Spinal cord (tissue), 10 donors: ENCODE results near the gene PDE5A. TPM values are rescaled to one million over a fixed set of nuclear protein-coding genes. Genes with fewer than 3 reads are reported as not detected.

Source experiments
- DNase-seq, 6 donors: peaks; one replicate each; pipeline versions ENCODE4 v3.0.0 to v3.0.0-alpha.2; 2013 to 2015; ENCODE audit warnings: low spot score in 6 of 6, low read depth in 4 of 6
- H3K27ac ChIP-seq: one replicate; pipeline ENCODE4 v1.5.1; 2013; ENCODE audit warnings: low read depth, low read length, control low read depth
- H3K27me3 ChIP-seq: one replicate; pipeline ENCODE4 v1.6.1; 2013; ENCODE audit warnings: low read length; ENCODE audit not compliant: control insufficient read depth, insufficient read depth
- H3K36me3 ChIP-seq: one replicate; pipeline ENCODE4 v1.6.1; 2013; ENCODE audit warnings: low read length; ENCODE audit not compliant: control insufficient read depth, insufficient read depth
- H3K4me1 ChIP-seq: one replicate; pipeline ENCODE4 v1.6.1; 2013; ENCODE audit warnings: low read length; ENCODE audit not compliant: control insufficient read depth, insufficient read depth
- H3K4me3 ChIP-seq: one replicate; pipeline ENCODE4 v1.5.1; 2013; ENCODE audit warnings: low read depth, low read length, control low read depth
- H3K9me3 ChIP-seq: one replicate; pipeline ENCODE4 v1.6.1; 2013; ENCODE audit warnings: low read length; ENCODE audit not compliant: control insufficient read depth, insufficient read depth
- WGBS: methylation state at CpG from one replicate; pipeline ENCODE4 v1.1.5; 2013; ENCODE audit warnings: missing lambda C conversion rate; ENCODE audit not compliant: insufficient coverage; 5-methylcytosine and 5-hydroxymethylcytosine counted together
- polyA plus RNA-seq, 2 donors: library from polyadenylated mRNA; unstranded; fragments of 120-200 nt; gene quantifications; one replicate each; pipeline ENCODE4 v1.2.1, GENCODE V29; 2013; ENCODE audit not compliant: insufficient read length in 2 of 2
- total RNA-seq, 2 donors: library from RNA; depleted of rRNA in 1 of 2; stranded (reverse); fragments of 120-200 nt in 1 of 2; fragments of >200 nt in 1 of 2; gene quantifications; one replicate each; pipeline versions ENCODE4 v1.2.3 to v1.2.4, GENCODE V29; 2013 to 2014
- donor health status: healthy.

PDE5A gene
- total and polyA plus RNA-seq, 4 donors = 21.1 to 73.6 (median 38.1) TPM

- DNase-seq = peak in 5 of 6 donors; percentile 8 to 75 (median 35)
- peaks cover 14% of the 10 kb centered on the region for H3K27me3 ChIP-seq
- peak overlapping the region; percentile 93 for H3K27ac ChIP-seq
- WGBS = under 1% methylated on average over 86 of the region's 90 CpGs
- peak overlapping the region; percentile 85 for H3K4me3 ChIP-seq
- H3K4me1 ChIP-seq = peaks cover 20% of the 10 kb centered on the region
- H3K36me3 ChIP-seq = no peaks in the 10 kb centered on the region
- H3K9me3 ChIP-seq = no peaks in the 10 kb centered on the region
Measured at GRCh38 chr4:119627267-119628255, 1.0 kb downstream of the PDE5A start.

GRCh38 chr4:119626943-119627266, 1.7 kb downstream of the PDE5A start:
- Histone ChIP-seq H3K9me3 (no peaks in the 10 kb centered on the region), H3K4me3 (peak overlapping the region; percentile 85), H3K27me3 (peaks cover 14% of the 10 kb centered on the region), H3K4me1 (peaks cover 20% of the 10 kb centered on the region), H3K36me3 (no peaks in the 10 kb centered on the region), H3K27ac (peak overlapping the region; percentile 76)
- 0% methylated on average over 17 of the region's 18 CpGs for WGBS
- DNase-seq = no peak

GRCh38 chr4:119626420-119626819, 2.2 kb downstream of the PDE5A start:
- Histone ChIP-seq H3K4me1 (peaks cover 20% of the 10 kb centered on the region), H3K36me3 (no peaks in the 10 kb centered on the region), H3K4me3 (peak overlapping the region; percentile 85), H3K27me3 (peaks cover 14% of the 10 kb centered on the region), H3K27ac (peak overlapping the region; percentile 76), H3K9me3 (no peaks in the 10 kb centered on the region)
- no peak for DNase-seq
- WGBS = 43% methylated on average over 5 of the region's 11 CpGs

DNA sequence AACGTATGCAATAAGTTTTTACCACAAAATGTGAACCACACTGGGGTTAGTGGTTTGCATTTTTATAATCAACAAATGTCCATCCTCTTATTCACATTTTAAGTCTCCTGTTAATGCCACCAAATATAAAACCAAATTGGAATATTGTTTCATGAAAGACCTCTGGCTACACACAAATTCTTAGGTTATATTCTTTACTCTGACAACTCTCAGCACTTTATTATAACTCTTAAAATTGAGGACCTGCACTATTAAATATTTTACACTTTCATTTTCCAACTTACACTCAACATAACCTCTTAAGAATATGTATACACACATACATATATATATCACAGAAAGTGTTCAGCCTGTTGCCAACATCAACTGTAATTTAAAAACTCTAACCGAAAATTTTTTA, 2.8 kb downstream of the PDE5A start:
- H3K27me3 ChIP-seq = peaks cover 14% of the 10 kb centered on the region
- no CpG with 5 or more reads among the region's 2 CpGs for WGBS
- no peaks in the 10 kb centered on the region for H3K36me3 ChIP-seq
- H3K4me1 ChIP-seq = peaks cover 20% of the 10 kb centered on the region
- H3K27ac ChIP-seq = peak overlapping the region; percentile 76
- H3K4me3 ChIP-seq = peak overlapping the region; percentile 85
- no peaks in the 10 kb centered on the region for H3K9me3 ChIP-seq
- no peak for DNase-seq

DNA sequence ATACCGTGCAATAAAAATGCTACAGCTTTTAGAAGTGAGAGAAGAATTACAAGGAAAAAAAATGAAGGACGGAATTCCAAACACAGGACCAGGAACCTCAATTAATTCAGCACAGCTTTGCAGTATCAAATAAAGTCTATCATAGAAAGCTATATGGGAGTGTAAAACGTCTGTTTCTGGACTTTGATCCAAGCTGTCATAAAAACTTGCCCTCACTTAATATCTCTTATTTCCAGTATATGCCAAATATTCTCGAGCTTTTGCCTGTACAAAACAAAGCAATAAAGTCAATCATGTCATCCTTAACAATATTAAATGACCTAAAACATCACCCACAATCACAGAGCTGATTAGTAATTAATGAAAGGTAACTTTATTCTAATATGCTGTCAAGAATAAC, 4.2 kb downstream of the PDE5A start:
- Histone ChIP-seq H3K27me3 (peaks cover 14% of the 10 kb centered on the region), H3K4me1 (peaks cover 20% of the 10 kb centered on the region), H3K4me3 (peak overlapping the region; percentile 1), H3K27ac (peak overlapping the region; percentile 52), H3K9me3 (no peaks in the 10 kb centered on the region), H3K36me3 (no peaks in the 10 kb centered on the region)
- DNase-seq = no peak
- whole genome bisulfite sequencing = no CpG with 5 or more reads among the region's 4 CpGs

- DNase-seq = no peak
- Histone ChIP-seq H3K4me3 (no peak overlapping the region), H3K4me1 (peaks cover 12% of the 10 kb centered on the region), H3K9me3 (no peaks in the 10 kb centered on the region), H3K27ac (no peak overlapping the region), H3K27me3 (peaks cover 14% of the 10 kb centered on the region), H3K36me3 (no peaks in the 10 kb centered on the region)
Measured at GRCh38 chr4:119623025-119623424, 5.6 kb downstream of the PDE5A start.

DNA sequence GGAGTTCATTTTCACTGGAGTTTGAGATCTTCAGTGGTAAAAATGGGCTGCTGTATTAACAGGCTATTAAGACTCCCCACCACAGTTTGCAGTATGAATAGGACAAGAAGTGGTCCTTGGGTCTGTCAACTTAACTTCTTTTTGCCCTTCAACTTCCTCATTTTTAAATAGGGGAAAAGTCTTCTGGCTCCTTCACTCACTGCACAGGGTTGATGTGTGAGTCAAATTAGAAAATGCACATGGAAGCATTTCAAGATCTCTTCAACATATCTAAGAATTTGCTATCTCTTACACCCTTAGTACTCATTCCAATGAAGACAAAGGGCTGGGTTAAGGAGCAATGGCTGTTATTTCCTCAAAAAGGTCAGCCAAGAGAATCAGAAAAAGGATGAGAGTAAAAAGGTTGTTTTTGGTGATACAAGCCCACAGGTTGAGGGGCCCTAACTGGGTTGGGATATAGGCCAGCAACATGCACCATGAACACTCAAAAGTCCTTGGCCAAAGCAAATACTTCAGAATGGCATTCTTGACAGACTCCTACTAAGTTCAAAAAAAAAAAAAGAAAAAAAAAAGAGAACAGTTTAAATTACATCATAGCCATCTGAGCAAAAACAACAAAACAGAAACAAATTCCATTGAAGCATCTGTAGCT, 13.4 kb downstream of the PDE5A start:
- H3K36me3 ChIP-seq = no peaks in the 10 kb centered on the region
- no peak overlapping the region for H3K4me3 ChIP-seq
- no peaks in the 10 kb centered on the region for H3K9me3 ChIP-seq
- no peaks in the 10 kb centered on the region for H3K27me3 ChIP-seq
- H3K4me1 ChIP-seq = no peaks in the 10 kb centered on the region
- peak overlapping the region; percentile 37 for H3K27ac ChIP-seq
- DNase-seq = peak in 1 of 6 donors; percentile 63

- DNase-seq = peak in 1 of 6 donors; percentile 2
- H3K36me3 ChIP-seq = no peaks in the 10 kb centered on the region
- H3K4me1 ChIP-seq = no peaks in the 10 kb centered on the region
- no peaks in the 10 kb centered on the region for H3K9me3 ChIP-seq
- no peak overlapping the region for H3K4me3 ChIP-seq
- H3K27me3 ChIP-seq = no peaks in the 10 kb centered on the region
- H3K27ac ChIP-seq = no peak overlapping the region
Measured at GRCh38 chr4:119604266-119604665, 24.3 kb downstream of the PDE5A start.

- H3K4me3 ChIP-seq = no peak overlapping the region
Measured at GRCh38 chr4:119602366-119602765, 26.2 kb downstream of the PDE5A start.

DNA sequence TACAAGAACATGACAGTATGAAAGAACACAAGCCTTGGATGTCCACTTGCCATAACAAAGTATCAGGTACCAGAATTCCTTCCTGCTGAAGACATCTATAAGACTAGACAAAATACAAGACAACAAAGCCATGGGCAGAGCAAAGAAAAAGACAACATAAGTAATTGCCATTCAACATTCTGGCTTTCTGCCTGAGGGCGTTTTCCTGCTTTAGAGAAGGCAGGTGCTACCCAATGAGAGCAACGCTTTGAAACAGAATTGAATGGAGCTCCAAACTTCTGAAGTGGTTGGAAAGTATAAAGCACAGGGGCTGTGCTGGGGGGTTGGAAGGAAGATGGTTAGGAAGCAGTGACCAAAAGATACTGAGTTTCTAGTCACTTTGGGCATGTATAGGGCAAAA, 30.1 kb downstream of the PDE5A start:
- no peak for DNase-seq
- H3K4me3 ChIP-seq = no peak overlapping the region
- H3K36me3 ChIP-seq = no peaks in the 10 kb centered on the region
- H3K9me3 ChIP-seq = no peaks in the 10 kb centered on the region
- no peaks in the 10 kb centered on the region for H3K27me3 ChIP-seq
- WGBS = 47% methylated on average over 2 of the region's 2 CpGs
- H3K4me1 ChIP-seq = no peaks in the 10 kb centered on the region
- H3K27ac ChIP-seq = no peak overlapping the region

More at GRCh38 chr4:119602366-119602765, 26.2 kb downstream of the PDE5A start:
- Histone ChIP-seq H3K4me1 (no peaks in the 10 kb centered on the region), H3K36me3 (no peaks in the 10 kb centered on the region), H3K9me3 (no peaks in the 10 kb centered on the region), H3K27me3 (no peaks in the 10 kb centered on the region), H3K27ac (no peak overlapping the region)
- no peak for DNase-seq
- WGBS = no CpG with 5 or more reads among the region's 1 CpG
